NCI-H146 treated with DMSO at 0.1 percent for 48 hours (cell line): Measurements from ENCODE around the gene GABPB2.

Experiments used
- DNase-seq: peaks from one replicate; lab custom pipeline; 2025; ENCODE audit not compliant: unreplicated experiment; lab: John Stamatoyannopoulos, UW

The GABPB2 gene

GRCh38 chr1:151131701-151132334 lies 61.3 kb downstream of the GABPB2 start:
- no peak for DNase-seq

- DNase-seq = no peak
Observed at GRCh38 chr1:151132335-151133017, 61.9 kb downstream of the GABPB2 start.

- DNase-seq = no peak
Observed at GRCh38 chr1:151133018-151133806, 62.7 kb downstream of the GABPB2 start.

- no peak for DNase-seq
Observed at GRCh38 chr1:151134396-151134795, 63.8 kb downstream of the GABPB2 start.

GRCh38 chr1:151134991-151135390 lies 64.4 kb downstream of the GABPB2 start:
- DNase-seq = no peak

GRCh38 chr1:151135433-151136385 lies 65.1 kb downstream of the GABPB2 start:
- no peak for DNase-seq

GRCh38 chr1:151137789-151138188 lies 67.2 kb downstream of the GABPB2 start:
- no peak for DNase-seq

- DNase-seq = no peak
Observed at GRCh38 chr1:151142411-151143056, 72.0 kb downstream of the GABPB2 start.

GRCh38 chr1:151143057-151143435 lies 72.5 kb downstream of the GABPB2 start:
- no peak for DNase-seq

GRCh38 chr1:151143986-151144385 lies 73.4 kb downstream of the GABPB2 start:
- DNase-seq = no peak

GRCh38 chr1:151144474-151145303 lies 74.1 kb downstream of the GABPB2 start:
- no peak for DNase-seq

- no peak for DNase-seq
Observed at GRCh38 chr1:151145304-151146071, 74.9 kb downstream of the GABPB2 start.

GRCh38 chr1:151146072-151146411 lies 75.5 kb downstream of the GABPB2 start:
- peak; percentile 47 for DNase-seq

- DNase-seq = peak; percentile 85
Observed at GRCh38 chr1:151146412-151147131, 76.0 kb downstream of the GABPB2 start, which contains the start of gene SEMA6C. TSS of gene SEMA6C (minus strand) at chr1:151146631. CDS start at chr1:151142621, 4,010 bp downstream.

- DNase-seq = no peak
Observed at GRCh38 chr1:151147132-151147503, 76.6 kb downstream of the GABPB2 start.

- DNase-seq = no peak
Observed at GRCh38 chr1:151147665-151148064, 77.1 kb downstream of the GABPB2 start.

- no peak for DNase-seq
Observed at GRCh38 chr1:151156515-151156819, 85.9 kb downstream of the GABPB2 start, which contains the start of gene TNFAIP8L2. TSS of gene TNFAIP8L2 (plus strand) at chr1:151156649. CDS start at chr1:151158698, 2,049 bp downstream.

GRCh38 chr1:151157067-151157531 lies 86.5 kb downstream of the GABPB2 start:
- DNase-seq = no peak
